ENCODE results near the gene MS4A18.

MS4A18 gene

DNA sequence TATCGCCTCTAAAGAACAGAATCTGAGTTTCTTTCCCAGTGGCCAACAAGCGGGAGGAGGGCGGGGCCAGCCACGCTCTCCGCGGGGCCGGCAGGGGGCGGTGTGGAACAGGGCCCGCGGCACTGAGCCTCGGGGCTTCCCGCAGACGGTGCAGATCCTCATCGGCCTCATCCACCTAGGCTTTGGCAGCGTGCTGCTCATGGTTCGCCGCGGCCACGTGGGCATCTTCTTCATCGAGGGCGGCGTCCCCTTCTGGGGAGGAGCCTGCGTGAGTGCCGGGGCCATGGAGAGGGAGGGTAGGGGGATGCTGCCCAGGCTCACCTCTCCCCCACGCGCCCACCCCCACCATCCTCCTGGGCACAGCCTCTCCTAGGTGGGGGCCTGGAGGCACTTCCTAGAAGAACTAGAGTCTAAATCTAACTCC is 42.9 kb downstream of the MS4A18 start:
- DNase-seq (ENCODE audit: low read depth in 2 of 2) = no peak

DNA sequence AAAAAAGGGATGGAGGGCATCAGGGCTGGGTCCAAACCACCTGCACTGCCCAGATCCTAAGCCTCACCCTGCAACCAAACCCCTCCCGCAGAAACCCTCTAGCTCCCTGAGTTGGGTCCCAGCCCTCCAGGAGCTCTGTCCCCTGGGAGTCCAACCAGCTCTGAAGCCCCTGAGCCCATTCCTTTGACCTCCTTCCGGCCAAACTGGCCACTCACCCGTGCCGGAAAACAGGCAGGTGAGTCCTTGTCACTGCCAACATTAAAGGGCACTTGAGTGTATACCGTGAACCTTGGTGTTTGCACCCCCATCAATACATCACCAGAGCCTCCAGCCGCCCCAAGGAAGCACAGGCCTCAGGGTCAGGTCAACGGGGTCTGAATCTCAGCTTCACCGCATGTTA is 43.7 kb downstream of the MS4A18 start:
- no peak for DNase-seq (ENCODE audit: low read depth in 2 of 2)

DNA sequence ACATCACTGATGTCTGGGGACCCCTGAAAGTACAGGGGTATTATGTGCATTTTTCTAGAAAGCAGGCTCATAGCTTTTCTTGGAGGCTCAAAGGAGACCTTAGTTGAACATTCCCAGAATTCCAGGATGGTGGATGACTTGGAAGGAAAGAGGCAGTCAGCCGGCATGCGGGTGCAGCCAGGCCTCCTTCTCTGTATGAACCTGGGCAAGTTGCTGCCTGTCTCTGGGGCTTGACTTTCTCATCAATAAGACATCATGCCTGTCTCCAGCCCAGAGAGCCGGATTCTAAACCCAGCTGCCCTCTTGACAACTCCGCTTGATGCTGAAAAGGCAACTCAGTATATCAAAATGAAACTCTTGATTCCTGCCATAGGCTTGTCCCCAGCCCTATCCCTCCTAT is 44.8 kb downstream of the MS4A18 start:
- no peak for DNase-seq (ENCODE audit: low read depth in 2 of 2)

DNA sequence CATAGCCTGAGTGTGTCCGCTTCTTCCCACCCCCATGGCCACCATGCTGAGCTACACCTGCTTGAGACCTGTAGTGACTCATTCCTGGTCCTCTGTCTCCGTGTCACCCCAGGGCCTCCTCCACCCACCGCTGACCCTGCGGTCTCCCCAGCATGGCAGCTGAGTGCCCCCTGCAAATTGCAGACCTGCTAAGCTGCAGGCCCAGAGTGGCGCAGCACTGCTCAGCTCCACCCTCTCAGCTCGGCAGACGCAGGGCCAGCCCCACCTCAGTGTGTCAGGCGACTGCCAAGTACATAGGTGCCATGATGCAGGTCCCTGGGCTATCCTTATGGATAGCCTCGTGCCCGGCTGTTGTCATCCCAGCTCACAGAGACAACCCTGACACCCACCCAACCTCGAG is 45.3 kb downstream of the MS4A18 start:
- DNase-seq (ENCODE audit: low read depth in 2 of 2) = no peak

DNA sequence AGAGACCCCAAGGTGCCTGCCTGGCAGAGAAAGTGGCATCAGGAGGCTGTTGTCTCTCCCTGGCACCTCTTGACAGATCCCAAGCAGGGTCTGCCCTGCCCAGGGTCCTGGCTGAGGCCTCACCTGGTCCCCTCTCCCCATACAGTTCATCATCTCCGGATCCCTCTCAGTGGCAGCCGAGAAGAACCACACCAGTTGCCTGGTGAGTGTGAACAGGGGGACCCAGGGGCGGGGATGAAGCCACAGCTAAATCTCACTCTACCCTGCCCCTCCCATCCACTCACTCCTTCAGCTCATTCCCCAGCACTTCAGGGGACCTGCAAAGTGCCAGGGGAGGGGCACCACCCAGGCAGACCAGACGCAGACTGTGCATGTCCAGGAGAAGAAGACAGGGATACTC is 46.6 kb downstream of the MS4A18 start:
- no peak for DNase-seq (ENCODE audit: low read depth in 2 of 2)

DNA sequence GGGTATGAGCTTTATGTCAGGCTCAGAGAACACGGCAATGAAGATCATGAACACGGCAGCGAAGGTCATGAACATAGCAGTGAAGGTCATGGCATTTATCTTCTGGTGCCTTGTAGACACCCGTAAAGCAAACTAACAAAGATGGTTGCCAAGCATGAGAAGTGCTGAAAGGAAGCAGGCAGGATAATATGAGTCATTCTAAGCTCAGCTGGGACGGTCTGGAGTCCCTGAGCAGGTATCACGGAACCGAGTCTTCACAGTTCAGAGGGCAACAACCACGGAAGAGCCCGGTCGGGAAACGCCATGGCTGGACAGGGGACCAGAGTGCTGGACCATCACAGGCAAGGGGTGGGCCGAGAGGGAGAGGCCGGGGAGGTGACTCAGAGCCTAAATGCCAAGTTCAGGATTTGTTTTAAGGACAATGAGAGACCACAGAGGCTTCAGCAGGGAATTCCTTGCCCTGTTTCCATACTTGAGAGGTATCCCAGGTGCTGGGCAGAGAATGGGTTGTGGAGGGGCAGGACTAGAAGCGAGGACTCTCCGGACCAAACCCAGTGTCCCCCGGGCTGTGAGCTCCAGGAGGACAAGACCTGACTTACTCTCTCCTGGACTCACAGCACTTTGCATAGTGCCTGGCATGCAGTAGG is 47.5 kb downstream of the MS4A18 start:
- DNase-seq (ENCODE audit: low read depth in 2 of 2) = no peak

DNA sequence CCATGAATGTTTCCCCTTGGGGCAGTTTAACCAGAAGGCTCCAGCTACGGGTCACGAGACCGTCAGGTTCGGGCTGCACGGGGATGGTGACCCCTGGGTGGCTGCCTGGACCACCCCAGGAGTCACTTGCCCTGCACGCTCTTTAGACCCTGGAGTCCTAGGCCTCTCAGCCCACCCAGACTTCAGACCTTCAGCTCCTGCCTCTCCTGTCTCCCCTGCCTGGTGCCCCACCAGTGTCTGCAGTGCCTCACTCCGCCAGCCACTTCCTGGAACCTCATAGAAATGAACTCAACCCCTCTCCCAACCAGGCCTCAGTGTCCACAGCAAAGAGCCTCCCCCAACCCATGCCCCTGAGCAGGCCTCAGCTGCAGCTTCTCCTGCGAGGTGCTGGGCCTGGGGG is 48.1 kb downstream of the MS4A18 start:
- no peak for DNase-seq (ENCODE audit: low read depth in 2 of 2)

DNA sequence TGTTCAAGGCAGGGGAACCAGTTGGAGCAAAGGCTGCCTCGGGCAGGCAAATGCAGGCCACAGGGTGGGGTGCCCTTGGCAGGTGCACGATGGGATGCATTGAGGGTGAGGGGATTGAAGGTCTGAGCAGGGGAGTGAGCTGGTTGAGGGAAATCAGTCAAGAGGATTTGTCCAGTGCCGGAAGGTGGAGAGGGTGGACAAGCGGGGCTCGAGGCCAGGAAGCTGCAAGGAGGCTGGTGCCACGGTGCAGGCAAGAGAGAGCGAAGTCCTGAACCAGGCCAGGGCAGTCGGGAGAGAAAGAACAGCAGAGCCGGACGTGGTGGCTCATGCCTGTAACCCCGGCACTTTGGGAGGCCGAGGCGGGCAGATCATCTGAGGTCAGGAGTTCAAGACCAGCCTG is 50.2 kb downstream of the MS4A18 start:
- no peak for DNase-seq (ENCODE audit: low read depth in 2 of 2)

DNA sequence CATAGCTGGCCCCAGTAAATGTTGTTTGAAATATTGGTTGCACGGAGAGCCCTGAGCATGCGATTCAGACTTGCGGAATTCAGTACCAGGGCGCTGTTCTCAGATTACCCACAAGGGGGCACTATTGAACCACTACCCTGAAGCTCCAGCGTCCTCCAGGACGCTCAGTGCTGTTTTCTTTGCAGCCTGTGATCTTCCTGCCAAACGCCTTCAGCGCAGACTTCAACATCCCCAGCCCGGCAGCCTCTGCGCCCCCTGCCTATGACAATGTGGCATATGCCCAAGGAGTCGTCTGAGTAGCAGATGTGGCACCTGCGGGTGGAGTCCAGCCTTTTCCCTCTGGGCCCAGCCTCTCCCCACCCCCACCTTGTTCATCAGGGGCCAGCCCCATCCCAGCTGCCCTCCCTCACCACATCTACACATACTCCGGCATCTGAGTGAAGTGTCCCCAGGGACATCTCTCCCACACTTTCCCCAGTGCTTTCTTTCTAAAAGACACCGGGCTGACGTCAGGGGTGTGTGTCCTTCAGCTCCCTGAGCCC is 51.0 kb downstream of the MS4A18 start:
- DNase-seq (ENCODE audit: low read depth in 2 of 2) = peak; percentile 63 to 67

DNA sequence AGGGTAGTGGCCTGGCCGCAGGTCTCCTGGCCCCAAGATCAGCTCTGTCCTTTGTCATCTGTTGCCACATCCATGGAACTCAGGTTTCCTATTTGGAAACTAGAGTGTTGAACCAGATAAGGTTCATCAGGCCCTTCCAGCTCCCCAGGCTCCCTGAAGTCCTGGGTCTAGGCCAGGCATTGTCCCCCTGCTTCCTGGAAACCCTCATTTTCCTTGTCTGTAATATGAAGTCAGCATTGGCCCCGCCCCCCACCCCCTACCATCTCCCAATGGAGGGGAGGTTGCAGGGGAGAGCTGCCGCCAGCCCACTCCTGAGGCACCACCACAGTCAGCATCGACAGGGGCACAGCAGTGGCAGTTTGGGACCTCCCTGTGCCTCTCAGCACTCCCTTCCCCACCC is 51.6 kb downstream of the MS4A18 start:
- DNase-seq (ENCODE audit: low read depth in 2 of 2) = no peak

DNA sequence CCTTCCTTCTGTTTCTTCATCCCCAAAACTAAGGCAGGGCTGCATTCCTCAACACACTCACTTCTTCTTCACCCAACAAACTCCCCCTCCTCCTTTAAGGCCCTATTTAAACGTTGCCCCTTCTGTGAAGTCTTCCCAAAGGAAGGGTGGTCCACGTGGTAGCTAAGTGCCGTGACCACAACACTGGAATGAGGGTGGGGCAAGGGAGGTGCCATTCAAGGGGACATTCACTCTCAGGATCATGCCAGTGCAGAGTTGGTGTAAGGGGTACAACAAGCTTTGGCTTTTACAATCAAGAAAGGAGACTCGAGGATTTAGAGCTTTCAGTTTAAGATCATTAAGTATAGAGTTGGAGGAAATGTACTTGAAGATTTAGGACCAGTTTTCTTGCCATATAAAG is 52.6 kb downstream of the MS4A18 start:
- DNase-seq (ENCODE audit: low read depth in 2 of 2) = no peak

DNA sequence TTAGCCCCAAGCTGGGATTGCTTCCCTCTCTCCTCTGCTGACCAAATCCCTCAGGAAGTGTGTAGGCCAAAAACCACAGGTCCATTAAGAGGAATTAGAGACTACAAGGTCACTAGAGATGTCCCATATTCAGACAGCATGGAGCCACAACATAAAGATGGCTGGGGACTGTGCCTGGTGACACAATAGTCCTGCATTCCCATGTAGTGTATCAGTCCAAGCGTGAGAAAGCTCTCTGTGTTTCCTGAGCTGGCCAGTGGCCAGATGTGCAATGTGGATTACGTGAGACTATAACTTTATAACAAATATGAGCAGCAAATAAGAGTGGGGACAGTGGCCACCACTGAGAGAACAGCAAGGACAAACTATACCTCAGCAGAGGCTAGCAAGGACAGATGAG is 53.1 kb downstream of the MS4A18 start:
- DNase-seq (ENCODE audit: low read depth in 2 of 2) = peak in 1 of 2 experiments; percentile 19

DNA sequence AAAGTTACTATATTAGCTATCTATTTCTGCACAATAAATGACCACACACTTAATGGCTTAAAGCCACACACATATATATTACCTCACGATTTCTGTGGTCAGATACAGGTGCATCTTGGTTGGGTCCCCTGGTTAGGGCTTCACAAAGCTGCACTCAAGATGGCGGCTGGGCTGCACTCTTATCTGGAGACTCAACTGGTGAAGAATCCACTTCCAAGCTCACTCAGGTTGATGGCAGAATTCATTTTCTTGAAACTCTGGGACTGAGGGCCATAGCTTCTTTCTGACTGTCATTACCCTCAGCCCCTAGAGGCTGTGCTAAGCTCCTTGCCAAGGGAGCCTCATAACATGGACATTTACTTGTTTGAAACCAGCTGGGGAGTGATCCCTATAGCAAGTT is 55.5 kb downstream of the MS4A18 start:
- DNase-seq (ENCODE audit: low read depth in 2 of 2) = no peak

DNA sequence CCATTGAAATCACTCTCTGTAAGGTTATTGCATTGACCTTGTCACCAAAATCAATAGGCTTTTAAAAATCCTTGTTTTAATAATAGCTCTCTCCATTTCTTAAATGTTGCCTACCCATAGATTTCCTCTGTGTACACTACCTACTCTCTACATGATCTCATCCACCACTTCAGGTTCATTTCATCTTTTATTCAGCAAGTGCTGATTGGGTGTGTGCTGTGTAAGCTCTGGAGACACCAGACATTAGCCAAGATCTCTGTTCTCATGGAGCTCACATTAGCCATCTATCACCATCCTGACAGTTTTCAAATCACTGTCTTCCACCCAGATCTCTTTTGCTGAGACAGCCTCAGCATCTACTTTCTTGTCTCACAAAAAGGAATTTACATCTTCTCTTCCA is 56.3 kb downstream of the MS4A18 start:
- DNase-seq (ENCODE audit: low read depth in 2 of 2) = no peak

DNA sequence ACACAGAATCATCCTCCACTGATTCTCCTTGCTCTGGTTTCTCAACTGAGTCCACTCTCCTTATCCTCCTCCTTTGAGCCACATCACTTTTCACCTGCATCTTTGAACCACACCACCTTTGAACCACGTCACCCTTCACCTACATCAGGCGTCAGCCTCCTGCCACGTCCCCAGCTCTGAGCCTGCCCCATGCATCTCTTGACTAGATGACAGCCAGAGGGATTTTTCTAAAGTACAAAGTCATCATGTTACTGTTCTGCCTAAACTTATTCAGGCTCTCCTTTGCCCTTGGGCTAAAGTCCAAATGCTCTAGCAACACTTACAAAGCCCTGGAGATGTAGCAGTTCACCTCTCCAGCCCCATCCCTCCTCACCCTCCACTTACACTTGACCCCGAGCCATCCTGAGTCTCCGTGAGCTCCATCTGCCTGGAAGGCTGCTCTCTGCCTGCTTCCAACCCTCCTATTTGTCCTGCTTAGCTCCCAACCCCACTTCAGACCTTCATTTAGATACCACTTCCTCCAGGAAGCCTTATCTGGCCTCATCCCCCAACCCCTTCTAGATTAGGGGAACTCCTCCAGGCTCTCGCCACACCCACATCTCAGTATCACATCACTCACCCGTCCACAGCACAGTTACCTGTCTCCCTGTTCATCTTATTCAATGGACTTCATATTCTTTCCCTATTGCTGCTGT is 56.9 kb downstream of the MS4A18 start:
- DNase-seq (ENCODE audit: low read depth in 2 of 2) = no peak

DNA sequence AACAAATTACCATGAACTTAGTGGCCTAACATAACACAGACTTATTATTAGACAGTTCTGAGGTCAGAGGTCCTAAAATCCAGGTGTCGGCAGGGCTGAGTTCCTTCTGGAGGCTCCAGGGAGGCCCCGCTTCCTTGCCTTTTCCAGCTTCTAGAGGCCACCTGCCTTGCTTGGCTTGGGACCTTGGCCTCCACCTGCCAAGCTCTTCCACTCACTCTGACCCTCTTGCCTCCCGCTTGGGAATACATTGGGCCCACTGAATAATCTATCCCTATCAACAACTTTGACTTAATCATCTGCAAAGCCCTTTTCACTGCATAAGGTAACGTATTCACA is 57.4 kb downstream of the MS4A18 start:
- no peak for DNase-seq (ENCODE audit: low read depth in 2 of 2)

DNA sequence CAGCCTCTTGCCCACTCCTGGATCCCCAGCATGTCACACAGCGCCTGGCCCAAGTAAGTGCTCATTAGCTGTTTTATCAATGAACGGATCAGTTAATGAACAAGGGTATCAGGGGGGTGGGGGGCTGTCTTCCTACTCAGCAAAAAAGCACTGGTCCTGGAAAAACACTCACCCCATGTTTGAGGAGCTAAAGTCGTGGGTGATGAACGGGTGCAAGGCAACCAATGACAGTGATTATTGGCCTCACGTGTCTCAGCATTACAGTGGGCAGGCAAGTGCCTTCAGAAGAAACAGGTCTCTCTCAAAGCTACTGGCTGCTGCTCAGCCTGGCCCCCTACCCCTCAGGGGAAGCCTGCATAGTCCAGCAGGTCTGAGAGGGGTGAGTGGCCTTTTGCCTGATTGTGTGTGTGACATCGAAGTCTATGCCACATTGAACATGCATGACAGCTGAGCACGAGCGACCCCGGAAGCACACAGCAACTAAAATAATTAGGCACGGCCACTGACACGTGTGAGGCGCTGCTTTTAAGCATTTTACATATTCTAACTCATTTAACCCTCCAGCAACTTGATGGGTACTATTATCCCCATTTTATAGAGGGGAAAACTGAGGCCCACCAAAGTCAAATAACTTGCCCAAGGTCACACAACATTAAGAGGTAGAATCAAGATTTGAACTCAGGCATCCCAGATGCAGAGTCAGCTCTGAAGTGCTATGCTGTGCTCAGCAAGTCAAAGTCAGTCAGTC is 58.0 kb downstream of the MS4A18 start:
- no peak for DNase-seq (ENCODE audit: low read depth in 2 of 2)

DNA sequence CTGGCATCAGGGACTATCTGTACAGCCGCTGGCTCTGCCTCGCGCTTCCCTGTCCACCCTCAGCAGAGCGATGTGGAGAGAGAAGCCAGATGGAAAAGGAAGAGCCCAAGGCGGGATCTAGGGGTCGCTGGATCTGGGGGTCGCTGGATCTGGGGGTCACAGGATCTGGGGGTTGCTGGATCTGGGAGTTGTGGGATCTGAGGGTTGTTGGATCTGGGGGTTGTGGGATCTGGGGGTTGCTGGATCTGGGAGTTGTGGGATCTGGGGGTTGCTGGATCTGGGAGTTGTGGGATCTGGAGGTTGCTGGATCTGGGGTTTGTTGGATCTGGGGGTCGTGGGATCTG is 58.6 kb downstream of the MS4A18 start:
- no peak for DNase-seq (ENCODE audit: low read depth in 2 of 2)

DNA sequence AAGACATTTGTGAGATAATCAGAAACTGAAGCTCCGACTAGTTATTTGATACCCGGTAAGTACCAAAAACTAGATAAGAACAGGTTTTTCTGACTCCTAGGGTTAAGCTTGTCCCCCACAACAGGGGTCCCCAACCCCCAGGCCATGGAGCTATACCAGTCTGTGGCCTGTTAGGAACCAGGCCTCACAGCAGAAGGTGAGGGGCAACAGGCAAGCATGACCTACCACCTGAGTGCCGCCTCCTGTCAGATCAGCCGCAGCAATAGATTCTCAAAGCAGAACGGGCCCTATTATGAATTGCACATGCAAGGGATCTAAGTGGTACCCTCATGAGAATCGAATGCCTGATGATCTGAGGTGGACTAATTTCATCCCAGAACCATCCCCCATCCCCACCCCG is 59.4 kb downstream of the MS4A18 start:
- no peak for DNase-seq (ENCODE audit: low read depth in 2 of 2)

DNA sequence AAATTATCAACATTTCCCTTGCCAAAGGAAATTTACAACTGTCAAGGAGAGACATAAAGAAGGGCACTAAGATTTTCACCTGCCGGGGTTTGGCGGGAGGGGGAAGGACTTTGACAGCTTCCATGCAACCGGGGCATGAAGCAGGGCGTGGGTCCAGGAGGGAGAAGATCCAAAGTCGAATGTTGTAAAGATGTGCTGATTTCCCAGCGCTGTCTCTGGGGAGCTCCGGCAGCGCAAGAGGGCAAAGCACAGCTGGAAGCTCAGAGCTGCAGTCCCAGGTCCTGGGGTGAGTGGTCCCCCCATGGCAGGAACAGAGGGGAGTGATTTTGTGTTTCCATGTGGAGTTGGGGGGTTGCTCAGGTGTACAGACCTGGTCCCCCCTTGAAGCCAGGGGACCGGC is 60.6 kb downstream of the MS4A18 start, which contains the start of gene MS4A10:
Gene MS4A10, plus strand, starts transcription at position 198 of the 400 bp plus-strand sequence. CDS start 5,003 bp downstream, outside the sequence.
- DNase-seq (ENCODE audit: low read depth in 2 of 2) = no peak

DNA sequence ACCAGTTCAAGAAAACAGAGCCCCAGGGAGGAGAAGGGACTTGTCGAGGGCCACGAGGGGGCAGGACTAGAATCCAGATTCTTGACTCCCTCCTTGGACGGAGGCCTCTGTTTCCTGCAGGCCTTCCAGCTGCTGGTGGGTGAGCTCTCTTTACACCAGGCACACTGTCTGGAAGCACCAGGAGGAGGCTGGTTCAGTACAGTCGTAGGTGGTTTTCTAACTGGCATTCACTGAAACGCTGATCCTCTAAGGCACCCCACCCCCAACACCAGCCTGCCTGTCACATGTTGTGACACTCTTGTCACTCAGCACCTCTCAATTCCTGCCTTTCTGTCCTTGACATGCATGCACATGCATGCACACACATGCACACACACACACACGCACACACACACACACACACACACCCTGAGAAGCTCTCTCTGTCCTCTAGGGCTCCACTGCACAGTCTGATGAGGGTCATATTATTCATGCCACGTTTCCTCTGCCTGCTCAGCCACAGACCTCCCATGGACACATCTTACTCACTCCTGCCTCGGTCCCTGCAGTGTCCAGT is 61.4 kb downstream of the MS4A18 start:
- DNase-seq (ENCODE audit: low read depth in 2 of 2) = no peak

DNA sequence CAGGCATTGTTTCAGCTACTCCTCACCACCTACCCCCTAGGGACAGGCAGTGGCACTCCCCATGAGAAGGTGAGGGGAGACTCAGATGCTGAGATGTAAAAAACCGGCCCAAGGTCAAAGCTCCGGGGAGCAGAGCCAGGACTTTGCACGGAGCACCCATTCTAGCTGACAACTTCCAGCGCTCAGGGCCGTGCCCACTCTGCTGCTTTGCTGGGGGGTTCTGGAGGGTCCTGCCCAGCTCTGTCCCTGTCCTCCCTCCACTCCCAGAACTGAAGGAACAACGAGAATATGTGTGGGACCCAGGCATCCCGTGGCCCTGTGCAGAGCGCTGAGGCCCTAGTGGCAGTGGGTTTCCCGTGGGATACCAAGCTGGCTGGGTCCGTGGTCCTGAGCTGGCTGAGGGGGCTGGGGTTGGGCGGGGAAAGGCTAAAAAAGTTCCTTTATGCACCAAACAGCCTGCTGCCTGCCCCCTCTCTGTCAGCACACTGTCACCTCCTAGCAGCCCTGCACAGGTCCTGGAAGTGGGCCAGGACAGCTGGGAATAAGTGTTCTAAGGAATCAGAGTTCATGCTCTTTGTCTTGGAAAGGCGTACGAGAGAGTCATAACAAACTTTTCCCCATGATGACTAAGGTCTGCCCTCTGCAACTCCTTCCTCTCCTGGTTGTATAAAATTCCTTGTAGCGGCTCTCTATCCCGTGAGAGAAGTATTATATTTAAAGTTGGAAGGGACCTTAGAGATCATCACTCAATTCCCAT is 62.5 kb downstream of the MS4A18 start:
- DNase-seq (ENCODE audit: low read depth in 2 of 2) = no peak
